OCI-LY3 (cell line): ENCODE data around the gene RAB9A.

Source experiments
- CTCF ChIP-seq: fragments of 200-600, 300-600 bp; sonication (generic); IDR thresholded peaks from 2 replicates; pipeline ENCODE4 v1.5.1; 2014; ENCODE audit warnings: antibody characterized with exemption, low read length, low read depth
- EZH2phosphoT487 ChIP-seq: fragments of 200-600 bp; shearing (Covaris generic); IDR thresholded peaks from 2 replicates; pipeline ENCODE4 v1.6.1; 2018; ENCODE audit warnings: antibody characterized with exemption, mixed run types, low read depth

- no peak for TF ChIP-seq CTCF
- no peak for TF ChIP-seq EZH2phosphoT487
Observed at GRCh38 chrX:13694359-13694758, 5.4 kb downstream of the RAB9A start.
